Activated T-cell treated with anti-CD3 and anti-CD28 coated beads, Interleukin-2, amount 50 U/mL, for 4 hours (primary cell): ENCODE results near the gene ASPM. TPM values are rescaled to one million over a fixed set of nuclear protein-coding genes. Genes with fewer than 3 reads are reported as not detected.
"Not testable (repeated sequence)": the region's sequence is repeated elsewhere in the genome, so short reads cannot be mapped to it uniquely, and the experiment has no call there.

Experiments
- ATAC-seq, 2 donors: fragments of 200-7000 bp; cut with Tn5 transposase; one replicate each; pipeline ENCODE4 v1.10.0; 2021
- DNase-seq: peaks from one replicate; pipeline ENCODE4 v3.0.0-alpha.2; 2020
- H3K27me3 Mint-ChIP-seq: one replicate; pipeline ENCODE4 v1.8.0; 2021; ENCODE audit warnings: low read depth, mixed read lengths
- H3K36me3 Mint-ChIP-seq: one replicate; pipeline ENCODE4 v1.8.0; 2022; ENCODE audit warnings: mixed read lengths; ENCODE audit not compliant: insufficient read depth
- H3K4me1 Mint-ChIP-seq: one replicate; pipeline ENCODE4 v1.8.0; 2021; ENCODE audit warnings: low read depth, mixed read lengths
- H3K4me3 Mint-ChIP-seq: one replicate; pipeline ENCODE4 v1.8.0; 2021; ENCODE audit warnings: mild to moderate bottlenecking, moderate library complexity, mixed read lengths
- H3K9me3 Mint-ChIP-seq: one replicate; pipeline ENCODE4 v1.8.0; 2021; ENCODE audit warnings: mixed read lengths
- total RNA-seq, 3 donors: library from RNA; stranded (reverse); gene quantifications; one replicate each; pipeline ENCODE4 v1.2.1, GENCODE V29; 2021

The ASPM gene
- total RNA-seq, 3 donors from 2014 or later: 1.2 to 1.7 (median 1.4) TPM

DNA sequence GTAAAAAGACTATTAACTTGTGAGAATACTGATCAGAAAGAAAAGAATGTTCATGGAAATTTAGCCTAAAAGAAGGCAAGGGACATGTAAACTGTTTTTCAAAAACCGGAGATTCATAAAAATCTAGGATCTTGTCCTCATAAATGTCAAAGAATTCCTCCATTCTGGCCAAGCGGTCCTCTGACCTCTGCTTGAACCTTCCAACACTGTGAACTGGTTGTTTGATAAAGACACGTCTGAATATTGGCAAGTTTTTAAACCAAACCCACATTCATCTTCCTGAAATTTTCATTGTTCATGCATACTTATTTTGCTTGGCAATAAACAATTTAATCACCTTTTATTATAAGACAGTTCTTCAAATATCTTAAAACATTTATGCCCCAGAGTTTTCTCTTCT is 19.8 kb downstream of the ASPM start:
- no peaks in the 10 kb centered on the region for H3K9me3 Mint-ChIP-seq

DNA sequence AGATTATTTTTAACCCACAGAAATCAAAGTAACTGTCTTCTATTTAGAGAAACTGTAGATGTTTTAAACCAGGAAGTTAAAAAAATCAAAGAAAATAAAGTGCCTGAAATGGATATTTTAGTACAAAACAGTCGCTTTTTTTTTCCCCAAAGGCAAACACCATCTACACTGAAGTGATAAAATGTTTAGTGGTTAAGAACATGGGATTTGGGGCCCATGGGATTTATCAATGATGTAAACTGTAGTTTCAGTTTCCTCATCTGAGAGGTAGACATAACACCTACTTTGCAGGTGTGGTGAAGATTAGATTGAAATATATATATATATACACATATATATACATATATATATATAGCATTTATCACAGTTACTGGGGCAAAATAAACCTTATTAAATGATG is 22.1 kb downstream of the ASPM start:
- H3K4me3 Mint-ChIP-seq: no peak overlapping the region
- peaks cover 1% of the 10 kb centered on the region for H3K4me1 Mint-ChIP-seq
- ATAC-seq: no peak
- H3K27me3 Mint-ChIP-seq: no peaks in the 10 kb centered on the region
- no peaks in the 10 kb centered on the region for H3K9me3 Mint-ChIP-seq
- H3K36me3 Mint-ChIP-seq: no peaks in the 10 kb centered on the region
- DNase-seq: no peak

More for the DNA sequence above, 19.8 kb downstream of the ASPM start:
- H3K36me3 Mint-ChIP-seq: no peaks in the 10 kb centered on the region
- ATAC-seq: no peak
- no peak for DNase-seq
- H3K4me3 Mint-ChIP-seq: no peak overlapping the region
- no peaks in the 10 kb centered on the region for H3K27me3 Mint-ChIP-seq
- H3K4me1 Mint-ChIP-seq: peaks cover 1% of the 10 kb centered on the region

DNA sequence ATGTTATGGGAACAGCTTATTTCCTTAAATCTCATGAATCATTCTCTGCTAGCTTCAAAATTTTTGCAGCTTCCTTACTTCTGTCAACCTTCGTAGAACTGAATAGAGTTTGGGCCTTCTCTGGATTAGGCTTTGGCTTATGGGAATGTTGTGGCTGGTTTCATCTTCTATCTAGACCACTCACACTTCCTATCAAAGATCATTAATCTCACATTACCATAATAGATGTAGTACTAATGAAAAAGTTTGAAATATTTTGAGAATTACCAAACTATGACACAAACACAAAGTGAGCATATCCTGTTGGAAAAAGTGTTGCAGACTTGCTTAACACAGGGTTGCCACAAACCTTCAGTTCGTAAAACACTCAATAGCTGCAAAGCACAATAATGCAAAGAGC is 30.3 kb downstream of the ASPM start:
- H3K4me3 Mint-ChIP-seq: no peak overlapping the region
- DNase-seq: no peak
- no peaks in the 10 kb centered on the region for H3K4me1 Mint-ChIP-seq
- no peaks in the 10 kb centered on the region for H3K36me3 Mint-ChIP-seq
- no peak for ATAC-seq
- no peaks in the 10 kb centered on the region for H3K9me3 Mint-ChIP-seq
- no peaks in the 10 kb centered on the region for H3K27me3 Mint-ChIP-seq

DNA sequence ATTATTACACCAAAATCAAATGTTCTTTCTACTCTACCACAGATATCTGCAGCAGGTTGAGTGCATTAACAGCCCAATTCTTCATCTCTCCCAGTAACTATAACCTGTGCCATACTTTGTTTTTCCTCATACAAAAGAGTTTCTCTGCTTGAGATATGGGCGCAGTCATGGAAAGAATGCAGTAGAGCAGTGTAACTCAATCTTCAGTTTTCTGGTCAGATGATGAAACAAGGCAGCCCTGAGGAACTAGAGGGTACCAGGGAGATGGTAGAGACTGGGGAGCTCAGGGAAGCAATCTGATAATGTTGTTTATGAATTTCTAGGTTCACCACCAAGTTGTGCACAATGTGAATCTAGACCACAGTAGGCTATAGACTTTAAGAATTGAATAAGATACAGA is 39.6 kb downstream of the ASPM start:
- Mint-ChIP-seq H3K4me3 (no peak overlapping the region), H3K36me3 (no peaks in the 10 kb centered on the region), H3K9me3 (no peaks in the 10 kb centered on the region), H3K27me3 (no peaks in the 10 kb centered on the region), H3K4me1 (peaks cover 6% of the 10 kb centered on the region)
- ATAC-seq: no peak
- no peak for DNase-seq

DNA sequence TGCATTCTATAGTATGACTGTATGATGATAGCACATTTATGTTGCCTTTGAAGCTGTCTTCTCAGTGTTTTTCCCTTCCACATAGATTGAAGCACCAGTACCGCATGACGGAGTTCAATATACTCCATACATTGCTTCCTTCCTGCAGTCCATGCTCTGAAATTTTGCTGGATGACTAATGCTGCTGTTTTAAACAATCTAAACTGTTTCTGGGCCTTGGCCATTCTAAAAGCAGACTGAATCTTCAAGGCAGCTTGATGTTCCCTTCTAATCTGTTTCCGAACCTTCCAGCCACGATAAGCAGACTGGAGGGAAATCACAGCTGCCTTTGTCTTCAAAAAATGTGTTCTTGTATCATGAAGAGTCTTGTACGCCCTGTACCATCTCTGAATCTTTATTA is 43.2 kb downstream of the ASPM start:
- peaks cover 21% of the 10 kb centered on the region for H3K4me1 Mint-ChIP-seq
- H3K27me3 Mint-ChIP-seq: no peaks in the 10 kb centered on the region
- no peak for ATAC-seq
- no peaks in the 10 kb centered on the region for H3K9me3 Mint-ChIP-seq
- no peaks in the 10 kb centered on the region for H3K36me3 Mint-ChIP-seq
- H3K4me3 Mint-ChIP-seq: no peak overlapping the region
- no peak for DNase-seq

DNA sequence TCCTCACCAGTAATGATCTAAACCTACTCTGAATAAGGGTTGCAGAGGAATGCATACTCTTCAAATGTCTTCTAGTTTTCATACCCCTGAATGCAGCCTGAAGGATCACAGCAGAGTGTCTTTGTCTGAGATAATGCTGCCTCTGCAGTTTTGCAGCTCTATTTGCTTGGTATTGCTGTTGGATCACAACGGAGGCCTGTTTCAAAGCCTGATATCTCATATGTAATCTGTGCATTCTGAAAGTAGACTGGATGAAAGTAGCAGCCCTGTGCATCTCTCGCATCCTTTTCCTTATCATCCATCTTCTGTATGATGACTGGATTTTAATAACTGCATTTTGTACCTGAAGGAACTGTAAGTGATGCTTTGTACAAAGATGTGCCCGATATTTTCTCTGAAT is 44.5 kb downstream of the ASPM start:
- ATAC-seq: no peak
- Mint-ChIP-seq H3K4me3 (no peak overlapping the region), H3K36me3 (no peaks in the 10 kb centered on the region), H3K4me1 (peaks cover 21% of the 10 kb centered on the region), H3K27me3 (no peaks in the 10 kb centered on the region), H3K9me3 (no peaks in the 10 kb centered on the region)
- DNase-seq: no peak

DNA sequence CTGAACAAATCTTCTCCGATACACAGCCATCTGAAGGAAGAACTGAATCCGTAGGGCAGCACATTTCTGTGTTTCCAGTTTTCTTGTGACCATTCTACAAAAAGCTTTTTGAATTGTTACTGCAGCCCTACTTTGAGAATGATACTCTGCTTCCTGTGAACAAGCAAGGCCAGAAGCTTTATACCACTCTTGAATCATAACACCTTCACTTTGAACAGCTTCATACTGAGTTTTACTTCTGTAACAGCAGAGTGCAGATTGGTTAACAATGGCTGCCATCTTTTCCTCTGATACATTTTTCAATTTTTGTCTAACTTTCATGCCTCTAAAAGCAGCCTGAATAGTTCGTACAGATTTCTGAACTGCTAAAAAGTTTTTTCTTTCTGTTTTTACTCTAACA is 45.8 kb downstream of the ASPM start:
- Mint-ChIP-seq H3K9me3 (no peaks in the 10 kb centered on the region), H3K4me1 (peaks cover 21% of the 10 kb centered on the region), H3K27me3 (no peaks in the 10 kb centered on the region), H3K4me3 (no peak overlapping the region), H3K36me3 (no peaks in the 10 kb centered on the region)
- DNase-seq (no peak), ATAC-seq (no peak)

DNA sequence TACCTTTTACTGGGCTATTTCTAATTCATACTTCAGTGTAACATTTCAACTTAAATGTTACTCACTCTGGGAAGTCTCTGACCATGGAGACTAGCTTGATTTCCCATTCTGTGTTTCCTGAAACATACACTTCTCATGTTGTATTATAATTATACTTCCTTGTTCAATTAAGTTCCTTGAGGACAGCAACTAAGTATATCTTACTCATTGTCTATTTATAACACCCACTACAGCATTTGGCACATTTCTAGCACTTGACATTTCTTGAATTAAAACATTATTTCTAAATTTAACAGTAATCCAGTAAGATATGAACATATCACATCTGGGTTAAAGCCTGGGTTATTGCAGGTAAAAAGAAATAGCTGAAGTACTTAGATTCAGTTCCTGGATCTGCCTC is 47.0 kb downstream of the ASPM start:
- no peaks in the 10 kb centered on the region for H3K9me3 Mint-ChIP-seq
- no peak for DNase-seq
- no peak for ATAC-seq
- H3K4me1 Mint-ChIP-seq: peaks cover 21% of the 10 kb centered on the region
- no peaks in the 10 kb centered on the region for H3K27me3 Mint-ChIP-seq
- no peaks in the 10 kb centered on the region for H3K36me3 Mint-ChIP-seq
- H3K4me3 Mint-ChIP-seq: no peak overlapping the region

DNA sequence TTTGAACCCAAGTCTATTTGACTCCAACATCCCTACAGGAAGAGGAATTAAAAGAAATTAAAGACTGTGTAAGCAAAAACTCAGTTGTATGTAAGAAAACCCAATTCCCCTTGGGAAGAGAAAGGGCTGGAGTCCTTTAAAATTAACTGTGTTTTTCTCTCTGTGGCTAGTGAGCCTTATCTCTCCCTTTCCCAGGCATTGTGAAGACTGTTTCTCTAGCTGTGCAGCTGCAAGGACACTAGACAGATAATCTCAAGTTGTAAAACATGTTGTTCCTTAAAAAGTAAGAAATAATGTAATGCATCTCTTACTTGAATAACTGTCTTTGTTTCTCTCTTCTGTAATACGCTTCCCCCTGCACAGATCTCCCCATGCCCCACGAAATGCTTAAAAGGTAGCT is 49.5 kb downstream of the ASPM start:
- not testable (repeated sequence) for H3K4me3 Mint-ChIP-seq, H3K36me3 Mint-ChIP-seq

DNA sequence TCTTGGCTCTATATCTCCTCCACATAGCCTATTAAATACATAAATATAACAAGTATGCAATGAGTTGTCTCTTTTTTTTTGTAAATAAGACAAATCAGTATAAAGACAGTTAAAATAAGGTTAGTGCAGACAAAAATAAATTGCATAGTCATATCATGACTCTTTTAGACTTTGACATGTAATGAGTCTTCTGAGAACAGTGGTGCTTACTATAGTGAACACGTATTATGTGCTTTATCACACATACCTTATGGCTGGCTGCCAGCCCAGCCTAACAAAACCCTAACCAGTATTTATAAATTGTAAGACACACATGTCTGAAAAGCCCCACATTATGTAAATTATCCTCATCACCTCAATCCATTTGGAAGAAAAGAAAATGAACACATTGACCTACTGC is 50.3 kb downstream of the ASPM start:
- Mint-ChIP-seq H3K9me3 (no peaks in the 10 kb centered on the region), H3K4me1 (peaks cover 8% of the 10 kb centered on the region), H3K4me3 (no peak overlapping the region), H3K27me3 (no peaks in the 10 kb centered on the region), H3K36me3 (no peaks in the 10 kb centered on the region)
- DNase-seq: no peak
- no peak for ATAC-seq

More for the DNA sequence above, 49.5 kb downstream of the ASPM start:
- H3K4me1 Mint-ChIP-seq: peaks cover 16% of the 10 kb centered on the region
- not testable (repeated sequence) for H3K9me3 Mint-ChIP-seq, H3K27me3 Mint-ChIP-seq, DNase-seq, ATAC-seq

DNA sequence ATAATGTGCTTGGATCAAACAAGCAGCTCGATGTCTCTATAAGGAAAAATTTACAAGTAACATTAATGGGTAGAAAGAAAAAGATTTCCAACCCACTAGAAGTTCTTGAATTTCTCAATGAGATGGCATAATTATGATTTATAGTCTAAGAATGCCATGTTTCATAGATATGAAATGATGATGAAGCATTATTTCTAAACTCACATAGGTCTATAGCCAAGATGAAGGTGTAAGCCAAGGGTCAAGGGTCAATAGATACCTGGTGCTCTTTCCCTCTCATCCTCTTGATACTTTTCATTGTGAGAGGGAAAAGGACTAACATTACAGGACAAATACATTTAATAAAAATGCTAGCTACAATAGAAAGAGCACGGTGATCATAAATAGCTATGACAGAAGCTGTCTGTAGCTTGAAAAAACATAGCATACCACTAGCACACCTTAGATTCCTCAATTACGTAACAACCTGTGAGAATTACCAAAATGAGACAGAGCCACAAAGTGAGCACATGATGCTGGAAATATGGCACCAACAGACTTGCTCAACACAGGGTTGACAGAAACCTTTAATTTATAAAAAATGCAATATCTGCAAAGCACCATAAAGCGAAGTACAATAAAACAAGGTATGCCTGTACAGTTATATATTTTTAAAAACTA is 53.1 kb downstream of the ASPM start:
- Mint-ChIP-seq H3K4me3 (no peak overlapping the region), H3K9me3 (no peaks in the 10 kb centered on the region), H3K36me3 (no peaks in the 10 kb centered on the region), H3K27me3 (no peaks in the 10 kb centered on the region), H3K4me1 (no peaks in the 10 kb centered on the region)
- no peak for DNase-seq
- no peak for ATAC-seq

DNA sequence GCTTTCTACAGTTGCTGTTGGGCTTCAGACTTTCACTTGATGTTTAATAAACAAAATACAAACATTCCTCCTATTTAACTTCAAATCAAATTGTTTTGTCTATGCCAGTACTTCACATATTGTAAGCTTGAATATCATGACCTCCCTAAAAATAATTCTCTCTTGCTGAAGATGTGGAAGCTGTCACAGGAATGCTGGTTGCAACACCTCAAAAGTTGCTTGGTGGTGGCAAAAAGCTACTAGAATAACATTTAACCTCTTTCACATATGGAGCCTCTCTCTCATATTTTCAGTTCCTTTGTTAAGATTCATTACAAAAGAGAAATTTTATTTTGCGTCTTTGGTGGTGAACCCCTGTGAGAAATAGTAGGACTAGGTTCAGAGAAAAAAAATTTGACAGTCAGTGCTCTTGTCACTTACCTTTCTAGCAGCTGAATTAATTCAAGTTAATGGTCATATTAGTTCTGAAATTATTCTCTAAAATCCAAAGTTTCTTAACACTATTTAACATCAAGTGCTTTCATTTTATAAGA is 53.9 kb downstream of the ASPM start:
- ATAC-seq (no peak), DNase-seq (no peak)
- Mint-ChIP-seq H3K9me3 (no peaks in the 10 kb centered on the region), H3K4me1 (no peaks in the 10 kb centered on the region), H3K27me3 (no peaks in the 10 kb centered on the region), H3K36me3 (no peaks in the 10 kb centered on the region), H3K4me3 (no peak overlapping the region)

DNA sequence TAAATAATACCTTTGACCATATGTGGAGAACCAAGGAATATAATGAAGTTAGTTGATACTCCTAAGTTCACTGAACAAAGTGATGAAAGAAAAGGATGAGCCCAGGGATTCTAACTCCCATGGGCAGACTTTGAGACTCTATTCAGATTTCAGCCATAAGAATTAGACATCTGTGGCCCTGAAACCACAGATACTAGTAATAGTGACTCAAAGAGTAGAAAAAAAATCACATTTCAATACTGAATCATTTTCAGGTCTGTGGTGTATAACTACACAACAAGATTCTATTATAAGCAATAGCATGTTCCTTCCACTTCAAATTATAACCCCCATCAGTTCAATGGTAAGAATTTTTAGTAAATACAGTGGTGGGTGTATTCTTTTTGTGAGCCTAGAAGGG is 63.0 kb downstream of the ASPM start:
- ATAC-seq (no peak), DNase-seq (no peak)
- no peak overlapping the region for H3K4me3 Mint-ChIP-seq
- no peaks in the 10 kb centered on the region for H3K27me3 Mint-ChIP-seq
- no peaks in the 10 kb centered on the region for H3K36me3 Mint-ChIP-seq
- H3K4me1 Mint-ChIP-seq: no peaks in the 10 kb centered on the region
- peaks cover 7% of the 10 kb centered on the region for H3K9me3 Mint-ChIP-seq

DNA sequence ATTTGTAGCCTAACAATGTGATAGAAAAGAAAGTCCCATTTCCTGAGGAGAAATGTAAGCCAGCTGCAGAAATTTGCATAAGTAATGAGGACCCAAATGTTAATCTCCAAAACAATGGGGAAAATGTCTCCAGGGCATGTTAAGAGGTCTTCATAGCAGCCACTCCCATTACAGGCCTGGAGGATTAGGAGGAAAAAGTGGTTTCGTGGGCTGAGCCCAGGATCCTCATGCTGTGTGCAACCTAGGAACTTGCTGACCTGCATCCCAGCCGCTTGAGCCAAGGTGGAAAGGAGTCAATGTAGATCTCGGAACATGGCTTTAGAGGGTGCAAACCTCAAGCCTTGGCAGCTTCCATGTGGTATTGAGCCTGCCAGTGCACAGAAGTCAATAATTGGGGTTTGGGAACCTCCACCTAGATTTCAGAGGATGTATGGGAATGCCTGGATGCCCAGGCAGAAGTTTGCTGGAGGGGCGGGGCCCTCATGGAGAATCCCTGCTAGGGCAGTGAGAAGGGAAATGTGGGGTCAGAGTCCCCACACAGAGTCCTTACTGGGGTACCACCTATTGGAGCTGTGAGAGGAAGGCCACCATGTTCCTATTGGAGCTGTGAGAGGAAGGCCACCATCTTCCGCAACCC is 65.2 kb downstream of the ASPM start:
- Mint-ChIP-seq H3K4me3 (no peak overlapping the region), H3K4me1 (no peaks in the 10 kb centered on the region), H3K36me3 (no peaks in the 10 kb centered on the region), H3K9me3 (peaks cover 7% of the 10 kb centered on the region), H3K27me3 (no peaks in the 10 kb centered on the region)
- no peak for ATAC-seq
- DNase-seq: no peak

DNA sequence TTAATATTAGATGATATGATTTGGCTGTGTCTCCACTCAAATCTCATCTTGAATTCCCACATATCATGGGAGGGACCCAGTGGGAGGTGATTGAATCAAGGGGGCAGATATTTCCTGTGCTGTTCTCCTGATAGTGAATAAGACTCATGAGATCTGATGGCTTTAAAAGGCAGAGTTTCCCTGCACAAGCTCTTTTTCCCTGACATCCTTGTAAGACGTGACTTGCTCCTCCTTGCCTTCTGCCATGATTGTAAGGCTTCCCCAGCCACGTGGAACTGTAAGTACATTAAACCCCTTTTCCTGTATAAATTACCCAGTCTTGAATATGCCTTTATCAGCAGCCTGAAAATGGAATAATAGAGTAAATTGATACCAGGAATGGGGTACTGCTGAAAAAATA is 66.1 kb downstream of the ASPM start:
- H3K9me3 Mint-ChIP-seq: peaks cover 7% of the 10 kb centered on the region
- no peaks in the 10 kb centered on the region for H3K4me1 Mint-ChIP-seq
- DNase-seq: no peak
- H3K4me3 Mint-ChIP-seq: no peak overlapping the region
- ATAC-seq: no peak
- H3K27me3 Mint-ChIP-seq: no peaks in the 10 kb centered on the region
- no peaks in the 10 kb centered on the region for H3K36me3 Mint-ChIP-seq
